IgD-negative memory B cell (primary cell): Measurements from ENCODE around the gene SRPRB. TPM values are rescaled to one million over a fixed set of nuclear protein-coding genes. Genes with fewer than 3 reads are reported as not detected.

Experiments used
- H3K27ac Mint-ChIP-seq, 3 donors: one replicate each; pipeline ENCODE4 v1.8.0; 2020 to 2022; ENCODE audit warnings: mild to moderate bottlenecking in 3 of 3, mixed read lengths in 3 of 3, moderate library complexity in 1 of 3
- H3K27me3 Mint-ChIP-seq: one replicate; pipeline ENCODE4 v1.8.0; 2021; ENCODE audit warnings: mixed read lengths
- H3K36me3 Mint-ChIP-seq: one replicate; pipeline ENCODE4 v1.8.0; 2020; ENCODE audit warnings: mild to moderate bottlenecking, mixed read lengths
- H3K4me1 Mint-ChIP-seq, 3 donors: one replicate each; pipeline ENCODE4 v1.8.0; 2020 to 2022; ENCODE audit warnings: mixed read lengths in 3 of 3, mild to moderate bottlenecking in 1 of 3
- H3K4me3 Mint-ChIP-seq, 4 donors: one replicate each; pipeline ENCODE4 v1.8.0; 2020 to 2022; ENCODE audit warnings: mild to moderate bottlenecking in 4 of 4, mixed read lengths in 4 of 4, moderate library complexity in 3 of 4
- H3K9me3 Mint-ChIP-seq, 3 donors: one replicate each; pipeline ENCODE4 v1.8.0; 2020 to 2021; ENCODE audit warnings: mixed read lengths in 3 of 3, mild to moderate bottlenecking in 1 of 3
- polyA plus RNA-seq: library from polyadenylated mRNA; unstranded; fragments of 300-500 nt; fragmentation: Illumina TruSeq; gene quantifications from one replicate; pipeline ENCODE4 v1.2.3, GENCODE V29; 2021

Gene SRPRB
- polyA plus RNA-seq, 1 donor from 2014 or later: 34.6 TPM

DNA sequence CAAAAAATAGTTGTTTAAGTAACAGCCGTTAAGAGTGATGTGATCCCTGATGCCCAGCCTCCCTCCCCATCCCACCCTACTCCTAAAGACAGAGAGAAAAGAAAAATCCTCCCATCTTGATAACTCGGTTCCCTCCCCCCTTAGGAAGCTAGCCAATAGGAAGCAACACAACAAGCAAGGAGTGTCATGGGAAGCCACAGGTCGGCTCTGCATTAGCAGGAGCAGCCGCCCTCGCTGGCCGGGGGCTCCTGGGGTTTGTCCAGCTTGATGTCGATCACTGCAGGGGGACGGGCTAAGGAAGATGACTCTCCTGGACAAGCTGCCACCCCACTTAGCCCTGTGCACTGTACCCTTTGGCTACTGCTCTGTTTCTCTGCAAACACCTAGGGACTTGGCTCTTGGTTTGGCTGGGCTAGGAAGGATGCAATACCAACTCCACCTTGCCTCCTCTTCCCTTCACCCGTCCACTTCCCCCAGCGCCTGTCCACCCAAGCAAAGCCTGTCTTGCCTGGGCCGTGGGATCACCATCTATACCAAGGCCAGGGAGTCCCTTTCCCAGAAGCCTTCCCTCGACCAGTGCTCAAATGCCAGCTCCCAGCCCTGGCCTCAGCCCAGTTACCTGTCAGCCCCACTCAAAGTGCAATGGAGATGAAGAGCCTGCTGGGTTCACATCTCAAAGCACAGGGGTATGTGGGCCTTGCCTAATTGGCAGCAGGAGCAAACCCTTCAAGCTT, 23.1 kb downstream of the SRPRB start:
- no peaks in the 10 kb centered on the region for H3K9me3 Mint-ChIP-seq
- no peak overlapping the region for H3K27ac Mint-ChIP-seq
- H3K27me3 Mint-ChIP-seq: no peaks in the 10 kb centered on the region
- H3K4me3 Mint-ChIP-seq: no peak overlapping the region
- H3K4me1 Mint-ChIP-seq: no peaks in the 10 kb centered on the region
- peaks cover 4% of the 10 kb centered on the region for H3K36me3 Mint-ChIP-seq

DNA sequence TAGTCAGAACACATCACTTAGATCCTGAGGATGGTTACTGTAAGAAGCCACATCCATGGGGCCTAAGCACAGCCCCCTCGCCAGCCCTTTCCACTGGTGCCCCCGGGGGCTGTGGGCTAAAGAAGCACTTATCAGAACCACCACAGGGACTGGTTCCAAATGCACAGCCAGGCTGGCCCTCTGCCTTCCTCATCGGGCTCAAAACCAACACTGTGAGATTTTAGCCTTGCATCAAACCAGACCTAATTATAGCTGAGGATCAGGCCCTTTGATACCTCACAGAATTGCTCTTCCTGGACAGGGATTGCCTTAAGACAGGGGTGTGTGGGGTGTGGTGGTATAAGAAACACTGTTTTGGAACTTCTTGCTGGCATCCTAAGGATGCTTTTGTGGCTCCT, 23.7 kb downstream of the SRPRB start:
- Mint-ChIP-seq H3K27ac (no peak overlapping the region), H3K4me3 (no peak overlapping the region), H3K9me3 (no peaks in the 10 kb centered on the region), H3K4me1 (no peaks in the 10 kb centered on the region), H3K27me3 (no peaks in the 10 kb centered on the region), H3K36me3 (peaks cover 4% of the 10 kb centered on the region)

DNA sequence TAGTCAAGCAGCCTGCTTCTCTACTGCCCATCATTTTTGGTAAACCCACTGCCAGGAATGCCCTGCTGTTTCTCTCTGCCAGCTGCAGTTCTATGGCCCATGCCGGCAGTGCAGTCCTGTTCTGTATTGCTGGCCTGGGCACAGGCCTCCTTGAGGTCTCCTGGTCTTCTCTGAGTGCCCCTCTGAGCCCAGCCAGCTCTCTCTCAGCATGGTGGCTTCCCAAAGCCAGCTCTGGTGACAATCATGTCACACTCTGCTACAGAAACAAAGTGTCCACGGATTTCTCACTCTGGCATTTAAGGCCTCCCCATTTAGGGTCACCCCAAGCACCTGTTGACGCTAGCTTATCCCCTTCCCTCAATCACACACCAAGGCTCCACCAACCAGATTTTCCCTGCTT, 24.5 kb downstream of the SRPRB start:
- Mint-ChIP-seq H3K4me1 (no peaks in the 10 kb centered on the region), H3K27me3 (no peaks in the 10 kb centered on the region), H3K36me3 (peaks cover 4% of the 10 kb centered on the region), H3K27ac (no peak overlapping the region), H3K9me3 (no peaks in the 10 kb centered on the region), H3K4me3 (no peak overlapping the region)

DNA sequence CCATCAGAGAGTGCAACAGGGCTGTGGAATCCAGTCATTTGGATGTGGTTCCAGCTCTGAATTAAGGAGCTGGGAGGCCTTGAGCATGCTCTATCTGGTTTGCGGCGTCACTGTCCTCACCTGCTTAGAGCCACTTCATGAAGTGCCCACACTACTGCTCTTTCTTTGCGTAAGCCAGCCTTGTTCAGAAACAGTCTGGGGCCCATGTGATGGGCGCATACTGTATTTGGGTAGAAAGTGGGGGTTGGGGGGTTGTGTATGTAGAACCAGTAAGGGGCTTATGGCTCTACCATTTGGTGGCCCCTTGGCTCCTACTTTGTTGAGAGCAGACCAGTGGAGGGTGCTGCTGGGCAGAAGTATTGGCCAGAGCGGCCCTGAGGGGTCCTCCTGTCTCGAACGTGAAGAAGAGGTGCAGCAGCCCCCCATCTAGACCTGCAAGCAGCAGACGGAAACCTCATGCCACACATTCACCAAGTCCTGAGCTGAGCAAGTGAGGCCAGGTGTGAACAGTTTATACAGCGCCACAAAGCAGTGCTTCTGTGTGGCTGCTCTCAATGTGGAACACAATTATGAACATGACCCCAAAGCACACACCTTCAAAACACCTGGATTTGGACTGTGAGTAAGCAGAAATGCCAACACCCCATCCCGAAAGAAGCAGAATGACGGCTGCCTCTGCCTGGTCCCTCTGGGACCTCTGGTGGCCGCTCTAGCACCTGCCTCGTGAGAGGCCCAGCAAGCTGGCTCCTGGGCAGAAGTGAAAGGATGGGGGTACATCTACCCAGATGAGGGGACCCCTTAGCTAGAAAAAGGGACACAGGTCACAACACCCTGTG, 26.6 kb downstream of the SRPRB start:
- H3K36me3 Mint-ChIP-seq: no peaks in the 10 kb centered on the region
- no peak overlapping the region for H3K27ac Mint-ChIP-seq
- no peaks in the 10 kb centered on the region for H3K4me1 Mint-ChIP-seq
- H3K4me3 Mint-ChIP-seq: no peak overlapping the region
- H3K27me3 Mint-ChIP-seq: no peaks in the 10 kb centered on the region
- no peaks in the 10 kb centered on the region for H3K9me3 Mint-ChIP-seq

DNA sequence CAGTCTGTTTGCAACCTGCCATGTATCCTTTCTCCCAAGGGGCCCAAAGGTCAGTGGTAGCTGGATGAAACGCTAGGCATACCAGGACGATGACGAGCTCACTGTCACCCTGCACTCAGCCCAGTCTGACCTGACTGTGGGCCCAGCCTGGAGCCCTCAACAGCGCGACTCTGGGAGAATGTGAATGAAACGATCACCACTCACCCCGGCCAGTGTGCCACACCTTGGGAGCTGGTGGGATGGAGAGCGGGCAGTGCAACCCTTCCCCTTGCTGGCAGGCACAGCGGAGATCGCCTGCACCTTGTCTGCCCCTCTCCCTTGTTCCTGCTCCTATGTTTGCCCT, 27.2 kb downstream of the SRPRB start:
- no peak overlapping the region for H3K4me3 Mint-ChIP-seq
- H3K36me3 Mint-ChIP-seq: no peaks in the 10 kb centered on the region
- H3K9me3 Mint-ChIP-seq: no peaks in the 10 kb centered on the region
- H3K27ac Mint-ChIP-seq: no peak overlapping the region
- H3K27me3 Mint-ChIP-seq: no peaks in the 10 kb centered on the region
- H3K4me1 Mint-ChIP-seq: no peaks in the 10 kb centered on the region

DNA sequence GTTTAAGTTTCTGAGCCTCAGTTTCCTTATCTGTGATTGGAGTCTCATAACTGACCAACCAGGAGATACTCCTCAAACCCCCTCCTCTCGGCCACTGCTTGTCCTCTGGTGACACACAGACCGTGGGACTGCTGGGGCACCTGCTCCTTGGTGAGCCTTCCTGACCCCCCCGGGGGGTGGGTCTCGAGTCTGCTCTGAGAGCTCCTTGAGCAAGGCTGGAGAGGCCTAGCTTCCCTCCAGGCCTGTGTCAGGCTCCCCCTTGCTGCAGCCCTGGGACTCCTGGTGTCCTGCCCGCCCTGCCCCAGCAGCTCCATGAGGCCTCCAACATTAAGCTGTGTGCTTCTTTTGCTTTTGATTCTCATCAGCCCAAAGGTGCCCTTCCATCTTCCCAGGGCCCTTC, 27.7 kb downstream of the SRPRB start:
- Mint-ChIP-seq H3K4me3 (no peak overlapping the region), H3K36me3 (no peaks in the 10 kb centered on the region), H3K27me3 (no peaks in the 10 kb centered on the region), H3K9me3 (no peaks in the 10 kb centered on the region), H3K27ac (no peak overlapping the region), H3K4me1 (no peaks in the 10 kb centered on the region)

DNA sequence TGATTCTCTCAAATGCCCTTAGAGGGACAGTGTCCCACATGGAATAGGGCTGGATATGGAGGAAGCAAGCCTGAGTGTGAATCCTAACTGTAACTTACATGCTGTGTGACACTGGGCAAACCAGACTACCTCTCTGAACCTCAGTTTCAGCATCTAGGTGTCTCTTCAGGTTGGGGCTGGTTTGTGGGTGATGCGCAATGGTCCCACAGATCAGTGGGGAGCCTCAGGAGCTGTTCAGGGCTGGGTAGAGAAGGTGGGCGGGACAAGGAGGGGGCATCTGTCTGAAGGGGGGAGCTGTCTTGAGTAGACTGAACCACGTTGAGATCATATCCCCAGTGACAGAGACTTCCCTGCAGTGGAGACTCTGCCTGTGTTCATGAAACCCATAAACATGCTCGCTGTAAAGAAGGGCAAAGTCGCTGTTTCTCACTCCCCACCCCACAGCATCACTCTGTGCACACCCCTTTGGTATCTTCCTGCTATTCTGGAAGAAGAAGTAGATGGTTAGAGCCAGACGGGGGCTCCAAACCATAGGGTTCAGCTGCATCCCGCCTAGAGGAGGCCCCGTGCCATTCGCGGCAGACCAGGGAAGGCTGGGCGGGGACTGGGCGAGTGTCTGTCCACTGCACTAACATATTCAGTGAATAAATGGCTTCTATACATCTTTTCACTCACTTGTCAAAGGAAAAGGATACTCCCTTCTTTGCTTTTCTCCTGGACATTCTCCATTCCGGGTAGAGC, 28.4 kb downstream of the SRPRB start:
- Mint-ChIP-seq H3K9me3 (no peaks in the 10 kb centered on the region), H3K27me3 (no peaks in the 10 kb centered on the region), H3K4me3 (no peak overlapping the region), H3K36me3 (no peaks in the 10 kb centered on the region), H3K4me1 (no peaks in the 10 kb centered on the region), H3K27ac (no peak overlapping the region)

DNA sequence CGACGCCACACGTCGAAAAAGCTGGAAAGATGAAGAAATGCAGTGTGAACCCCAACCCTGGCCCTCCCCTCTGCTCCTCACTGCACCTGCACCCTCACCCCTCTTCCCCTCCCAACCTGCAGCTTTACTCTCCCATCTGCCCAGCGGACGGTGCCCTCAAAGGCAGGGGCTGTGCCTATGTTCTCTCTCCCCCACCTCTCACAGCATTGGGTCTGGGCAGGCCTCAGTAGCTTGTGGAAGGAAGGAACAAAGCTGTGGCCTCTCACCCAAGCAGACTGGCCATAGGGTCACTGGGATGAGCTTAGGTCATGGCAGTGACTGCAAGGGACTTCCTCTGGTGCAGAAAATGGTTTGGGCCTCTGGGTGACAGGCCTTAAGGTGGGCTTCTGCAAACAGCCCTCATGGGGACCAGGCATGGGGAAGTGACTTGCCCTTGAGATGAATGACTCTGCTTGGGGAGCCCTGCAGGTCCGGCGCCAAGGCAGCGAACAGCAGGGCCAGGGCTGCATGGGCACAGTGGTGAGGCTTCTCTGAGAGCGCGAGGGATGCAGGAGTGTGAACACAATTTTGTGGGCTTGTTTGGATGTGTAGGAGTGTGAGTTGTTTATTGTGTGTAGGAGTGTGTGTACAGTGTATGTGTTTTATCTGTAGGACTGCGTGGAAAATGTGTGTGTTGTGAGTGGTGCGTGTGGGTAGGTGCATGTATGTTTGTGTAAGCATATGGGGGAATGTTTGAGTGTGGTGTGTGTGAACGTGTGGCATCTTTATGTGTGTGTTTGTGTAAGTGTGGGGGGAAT, 29.2 kb downstream of the SRPRB start:
- no peaks in the 10 kb centered on the region for H3K4me1 Mint-ChIP-seq
- no peak overlapping the region for H3K27ac Mint-ChIP-seq
- no peaks in the 10 kb centered on the region for H3K36me3 Mint-ChIP-seq
- no peaks in the 10 kb centered on the region for H3K9me3 Mint-ChIP-seq
- H3K27me3 Mint-ChIP-seq: no peaks in the 10 kb centered on the region
- no peak overlapping the region for H3K4me3 Mint-ChIP-seq

DNA sequence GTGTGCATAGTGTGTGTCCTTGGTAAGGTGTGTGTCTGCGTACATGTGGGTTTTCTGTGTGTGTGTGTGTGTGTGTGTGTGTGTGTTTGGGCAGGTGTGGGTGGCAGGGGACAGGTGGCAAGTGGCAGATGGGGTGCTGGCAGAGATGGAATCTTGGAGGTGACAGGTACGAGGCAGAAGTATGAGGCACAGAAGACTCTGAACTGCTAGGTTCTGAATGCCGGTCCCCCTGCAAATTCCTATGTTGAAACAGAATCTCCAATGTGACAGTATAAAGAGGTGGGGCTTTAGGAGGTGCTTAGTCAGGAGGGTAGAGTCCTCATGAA, 29.8 kb downstream of the SRPRB start:
- Mint-ChIP-seq H3K4me1 (no peaks in the 10 kb centered on the region), H3K4me3 (no peak overlapping the region), H3K9me3 (no peaks in the 10 kb centered on the region), H3K27ac (no peak overlapping the region), H3K36me3 (no peaks in the 10 kb centered on the region), H3K27me3 (no peaks in the 10 kb centered on the region)

DNA sequence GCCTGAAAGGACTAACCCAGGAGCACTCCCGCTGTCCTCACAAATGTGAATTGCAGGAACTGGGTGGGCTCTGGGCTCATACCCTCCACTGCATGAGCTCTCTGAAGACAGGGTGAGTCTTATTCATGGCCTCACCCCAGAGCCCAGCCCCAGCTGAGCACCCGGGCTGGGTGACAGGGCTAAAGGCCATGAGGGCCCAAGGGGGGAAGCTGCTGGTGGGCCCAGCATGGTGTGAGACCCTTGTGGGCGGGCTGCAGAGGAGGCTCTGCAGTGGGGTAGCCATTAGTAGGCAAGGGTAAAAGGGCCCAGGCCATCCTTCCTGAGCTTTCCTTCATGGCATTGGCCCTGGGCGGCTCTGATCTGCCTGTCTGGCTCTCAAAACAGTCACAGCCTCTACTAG, 30.3 kb downstream of the SRPRB start:
- Mint-ChIP-seq H3K27me3 (no peaks in the 10 kb centered on the region), H3K4me3 (no peak overlapping the region)

DNA sequence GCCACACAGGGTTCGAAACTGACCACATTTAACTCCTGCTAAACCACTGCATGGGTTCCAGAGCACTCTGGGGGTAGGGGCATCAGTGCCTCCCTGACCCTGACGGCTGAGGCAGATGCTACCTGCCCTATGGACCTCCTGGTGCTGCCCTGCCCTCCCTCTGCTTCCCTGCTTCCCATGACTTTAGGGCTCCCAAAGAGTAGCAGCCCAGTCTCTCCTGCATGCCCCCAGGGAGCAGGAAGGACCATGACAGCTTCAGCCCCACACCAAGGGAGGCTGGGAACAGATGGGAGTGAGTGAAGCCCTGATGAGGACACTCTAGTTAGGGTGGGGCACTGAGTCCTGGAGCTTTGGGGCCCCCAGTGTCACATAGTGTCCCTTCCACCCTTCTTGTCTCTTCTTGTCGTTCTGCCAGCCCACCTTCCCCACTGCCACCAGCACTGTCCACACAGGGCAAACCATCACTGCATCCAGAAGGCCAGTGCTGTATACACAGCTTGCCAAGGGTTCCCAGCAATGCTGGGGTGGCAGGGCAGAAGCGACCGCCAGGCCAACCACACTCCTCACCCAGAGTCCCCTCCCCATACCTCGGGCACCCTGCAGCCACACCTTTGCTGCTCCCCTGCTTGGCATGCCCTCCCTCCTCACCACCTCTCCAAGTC, 31.0 kb downstream of the SRPRB start:
- H3K4me3 Mint-ChIP-seq: no peak overlapping the region
- H3K36me3 Mint-ChIP-seq: no peaks in the 10 kb centered on the region
- peak overlapping the region in 1 of 3 donors; percentile 47 for H3K27ac Mint-ChIP-seq

More for the DNA sequence above, 30.3 kb downstream of the SRPRB start:
- H3K4me1 Mint-ChIP-seq: no peaks in the 10 kb centered on the region
- no peaks in the 10 kb centered on the region for H3K36me3 Mint-ChIP-seq
- H3K27ac Mint-ChIP-seq: no peak overlapping the region
- no peaks in the 10 kb centered on the region for H3K9me3 Mint-ChIP-seq

DNA sequence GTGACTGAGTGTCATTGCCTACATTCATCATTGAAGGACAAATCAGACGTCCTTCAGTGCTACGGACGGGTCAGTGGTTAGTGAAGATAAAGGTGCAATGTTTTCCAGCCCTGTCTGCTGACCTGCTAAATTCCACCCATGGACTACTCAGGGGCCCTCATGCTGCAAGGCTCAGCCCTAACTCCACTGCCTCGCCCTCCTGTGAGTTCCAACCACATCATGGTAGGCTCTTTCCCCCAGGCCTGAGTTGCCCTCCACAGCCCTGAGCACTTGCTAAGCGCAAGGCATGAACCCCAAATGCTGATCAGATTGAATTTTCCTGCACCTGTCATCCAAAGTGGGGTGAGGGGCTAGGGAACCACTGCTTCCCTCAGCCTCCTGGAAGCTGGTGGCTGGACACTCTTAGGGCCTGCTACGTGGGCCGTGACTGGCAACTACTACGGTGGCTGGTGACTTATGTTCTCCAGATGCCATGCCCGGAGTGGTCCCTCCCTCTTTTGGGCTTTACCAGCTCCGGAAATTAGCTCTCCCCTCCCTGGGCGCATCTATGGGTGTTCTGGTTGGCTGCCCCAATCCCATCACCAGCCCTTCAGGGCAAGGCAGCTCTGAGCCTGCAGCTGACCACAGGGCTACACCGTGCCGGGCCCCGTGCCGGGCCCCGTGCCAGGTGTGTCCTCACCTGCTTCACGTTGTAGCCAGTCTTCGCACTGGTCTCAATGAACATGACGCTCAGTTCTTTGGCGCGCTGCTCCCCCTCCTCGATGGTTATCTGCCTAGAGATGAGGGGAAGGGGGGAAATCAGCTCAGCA, 32.1 kb downstream of the SRPRB start:
- Mint-ChIP-seq H3K36me3 (no peaks in the 10 kb centered on the region), H3K4me1 (no peaks in the 10 kb centered on the region), H3K27ac (no peak overlapping the region), H3K4me3 (no peak overlapping the region), H3K9me3 (no peaks in the 10 kb centered on the region), H3K27me3 (no peaks in the 10 kb centered on the region)

More for the DNA sequence above, 31.0 kb downstream of the SRPRB start:
- Mint-ChIP-seq H3K27me3 (no peaks in the 10 kb centered on the region), H3K9me3 (no peaks in the 10 kb centered on the region), H3K4me1 (no peaks in the 10 kb centered on the region)

DNA sequence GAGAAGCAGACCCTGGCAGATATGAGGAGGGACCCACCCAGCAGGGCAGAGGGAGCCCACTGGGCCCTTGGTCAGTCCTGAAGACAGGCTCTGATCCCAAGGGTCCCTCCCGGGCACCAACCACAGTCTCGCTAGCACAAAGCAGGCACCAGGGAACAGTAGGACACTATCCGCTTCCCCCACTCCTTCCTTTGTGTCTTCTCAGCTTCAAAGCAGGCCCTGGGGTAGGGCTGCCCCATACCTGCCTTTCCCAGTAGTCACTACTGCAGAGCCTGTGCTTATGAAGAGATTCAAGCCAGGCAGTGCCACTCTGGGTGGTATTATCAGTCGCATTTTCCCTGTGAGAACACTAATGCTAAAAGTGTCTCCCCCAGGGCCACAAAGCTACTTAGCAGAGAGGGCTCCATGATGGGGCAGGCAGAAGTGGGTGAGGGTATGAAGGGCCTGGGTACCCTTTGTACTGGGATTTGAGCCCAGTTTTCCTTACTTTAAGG, 32.7 kb downstream of the SRPRB start:
- Mint-ChIP-seq H3K4me3 (no peak overlapping the region), H3K27me3 (no peaks in the 10 kb centered on the region), H3K36me3 (no peaks in the 10 kb centered on the region), H3K4me1 (no peaks in the 10 kb centered on the region), H3K27ac (no peak overlapping the region), H3K9me3 (no peaks in the 10 kb centered on the region)
